GM12891 (cell line): Measurements from ENCODE around the gene MARK3.

Experiments used
- POLR2A ChIP-seq: IDR thresholded peaks from 2 replicates; pipeline ENCODE4 v1.6.1; 2011; ENCODE audit warnings: low read depth, low read length, control low read depth
- POLR2AphosphoS5 ChIP-seq: IDR thresholded peaks from 2 replicates; pipeline ENCODE4 v1.6.1; 2011; ENCODE audit warnings: low read depth, low read length, control low read depth
- TAF1 ChIP-seq: IDR thresholded peaks from 2 replicates; pipeline ENCODE4 v1.6.1; 2011; ENCODE audit warnings: low read depth, low read length, control low read depth

- no peak for TF ChIP-seq POLR2A
- TF ChIP-seq POLR2AphosphoS5: no peak
- no peak for TF ChIP-seq TAF1
These were observed 65.2 kb downstream of the MARK3 start for GRCh38 chr14:103450416-103450815.
